ENCODE measurements around the gene RIMBP2.

The RIMBP2 gene

DNA sequence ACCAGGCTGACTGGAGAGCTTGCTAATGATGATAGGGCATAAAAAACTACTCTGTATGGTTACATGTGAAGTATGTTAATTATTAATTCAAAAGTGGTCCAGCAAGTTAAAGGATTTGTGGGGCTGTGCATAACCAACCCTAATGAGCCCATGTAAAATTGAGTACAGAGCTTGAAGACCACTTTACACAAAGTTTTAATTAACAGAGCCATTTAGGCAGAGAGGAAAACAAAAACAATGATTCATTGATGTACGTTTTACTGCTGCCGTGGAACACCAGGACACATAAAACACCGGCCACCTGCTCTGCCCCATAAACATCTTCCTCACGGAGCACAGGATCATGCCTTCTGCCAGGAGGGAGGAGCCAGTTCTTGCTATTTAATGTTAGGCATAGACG, 83.5 kb downstream of the RIMBP2 start:
- DNase-seq (ENCODE audit: low spot score): no peak
- in situ Hi-C loops (cut with MboI; ENCODE audit: low sequenced_read_pairs, unreplicated experiment): no loop called here
- TF ChIP-seq, protein P1, sequence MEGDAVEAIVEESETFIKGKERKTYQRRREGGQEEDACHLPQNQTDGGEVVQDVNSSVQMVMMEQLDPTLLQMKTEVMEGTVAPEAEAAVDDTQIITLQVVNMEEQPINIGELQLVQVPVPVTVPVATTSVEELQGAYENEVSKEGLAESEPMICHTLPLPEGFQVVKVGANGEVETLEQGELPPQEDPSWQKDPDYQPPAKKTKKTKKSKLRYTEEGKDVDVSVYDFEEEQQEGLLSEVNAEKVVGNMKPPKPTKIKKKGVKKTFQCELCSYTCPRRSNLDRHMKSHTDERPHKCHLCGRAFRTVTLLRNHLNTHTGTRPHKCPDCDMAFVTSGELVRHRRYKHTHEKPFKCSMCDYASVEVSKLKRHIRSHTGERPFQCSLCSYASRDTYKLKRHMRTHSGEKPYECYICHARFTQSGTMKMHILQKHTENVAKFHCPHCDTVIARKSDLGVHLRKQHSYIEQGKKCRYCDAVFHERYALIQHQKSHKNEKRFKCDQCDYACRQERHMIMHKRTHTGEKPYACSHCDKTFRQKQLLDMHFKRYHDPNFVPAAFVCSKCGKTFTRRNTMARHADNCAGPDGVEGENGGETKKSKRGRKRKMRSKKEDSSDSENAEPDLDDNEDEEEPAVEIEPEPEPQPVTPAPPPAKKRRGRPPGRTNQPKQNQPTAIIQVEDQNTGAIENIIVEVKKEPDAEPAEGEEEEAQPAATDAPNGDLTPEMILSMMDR (IDR thresholded peaks at IDR 0.05; ENCODE audit: borderline replicate concordance, control extremely low read depth, extremely low read depth, insufficient read depth, missing control alignments): no peak

DNA sequence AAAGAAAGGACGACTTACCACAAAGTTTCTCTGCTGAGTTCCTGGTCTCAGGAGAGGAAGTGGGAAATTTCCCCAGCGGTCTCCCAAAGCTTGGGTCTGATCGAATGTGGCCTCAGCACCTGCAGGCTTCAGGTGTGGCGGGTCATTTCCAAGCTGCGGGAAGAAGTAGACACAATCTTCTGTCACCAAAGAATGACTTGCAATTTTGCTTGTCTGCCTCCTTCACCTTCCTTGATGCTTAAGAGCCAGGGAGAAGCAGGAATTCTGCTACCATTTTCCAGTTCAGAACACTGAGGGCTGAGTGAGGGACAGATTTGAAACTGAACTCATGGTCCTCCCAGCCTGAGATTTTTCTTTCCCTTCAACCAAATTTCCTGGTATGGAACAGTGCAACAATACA, 87.8 kb downstream of the RIMBP2 start:
- in situ Hi-C loops (cut with MboI; ENCODE audit: low sequenced_read_pairs, unreplicated experiment): no loop called here
- no peak for DNase-seq (ENCODE audit: low spot score)
- TF ChIP-seq, protein P1 (IDR thresholded peaks at IDR 0.05; ENCODE audit: borderline replicate concordance, control extremely low read depth, extremely low read depth, insufficient read depth, missing control alignments): no peak

DNA sequence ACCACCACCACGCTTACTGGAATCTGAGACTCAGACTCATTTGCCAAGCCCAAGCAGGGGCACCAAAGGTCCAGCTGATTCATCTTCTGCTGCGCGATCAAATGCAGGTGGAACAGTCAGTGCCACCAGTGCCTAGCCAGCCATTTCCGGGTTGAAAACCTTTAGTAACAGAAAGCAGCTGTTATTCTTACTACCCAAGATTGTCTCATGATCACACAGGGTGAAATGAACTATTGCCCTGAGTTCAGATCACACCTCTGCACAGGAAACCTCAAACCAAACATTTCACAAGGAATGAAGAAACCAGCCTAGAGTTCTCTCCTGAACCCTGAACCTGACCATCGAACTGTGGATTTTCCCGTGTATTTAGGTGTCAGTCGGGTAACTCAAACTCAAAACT, 88.9 kb downstream of the RIMBP2 start:
- in situ Hi-C loops (cut with MboI; ENCODE audit: low sequenced_read_pairs, unreplicated experiment): no loop called here
- DNase-seq (ENCODE audit: low spot score): no peak
- TF ChIP-seq, protein P1 (IDR thresholded peaks at IDR 0.05; ENCODE audit: borderline replicate concordance, control extremely low read depth, extremely low read depth, insufficient read depth, missing control alignments): no peak

DNA sequence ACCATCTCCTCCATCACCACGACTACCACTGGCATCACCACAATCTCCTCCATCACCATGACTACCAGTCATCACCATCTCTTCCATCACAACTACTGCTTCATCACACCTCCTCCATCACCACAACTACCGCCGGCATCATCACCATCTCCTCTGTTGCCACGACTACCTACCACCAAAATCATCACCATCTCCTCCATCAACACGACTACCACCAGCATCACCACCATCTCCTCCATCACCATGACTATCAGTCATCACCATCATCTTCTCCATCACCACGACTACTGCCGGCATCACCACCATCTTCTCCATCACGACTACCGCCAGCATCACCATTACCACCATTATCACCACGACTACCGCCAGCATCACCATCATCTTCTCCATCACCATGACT, 89.5 kb downstream of the RIMBP2 start:
- TF ChIP-seq, protein P1 (IDR thresholded peaks at IDR 0.05; ENCODE audit: borderline replicate concordance, control extremely low read depth, extremely low read depth, insufficient read depth, missing control alignments): no peak
- DNase-seq (ENCODE audit: low spot score): no peak
- in situ Hi-C loops (cut with MboI; ENCODE audit: low sequenced_read_pairs, unreplicated experiment): no loop called here

DNA sequence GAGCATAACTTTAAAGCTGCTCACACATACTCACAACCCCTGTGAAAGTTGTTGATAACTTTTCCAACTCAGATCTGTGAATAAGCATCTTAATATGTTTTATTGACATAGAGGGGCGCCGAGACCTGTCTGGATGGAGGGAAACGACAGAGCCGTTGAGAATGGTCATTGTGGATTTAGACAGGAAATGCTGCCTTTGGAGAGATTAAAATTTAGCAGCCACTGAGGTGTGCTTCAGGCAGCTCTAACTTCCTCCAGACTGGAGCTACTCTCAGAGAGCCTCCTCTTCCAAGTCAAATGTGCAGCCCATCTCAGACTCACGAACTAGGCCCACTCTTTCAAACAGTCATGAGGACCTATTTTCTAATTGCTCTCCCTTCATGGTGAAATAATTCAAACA, 90.9 kb downstream of the RIMBP2 start:
- TF ChIP-seq, protein P1 (IDR thresholded peaks at IDR 0.05; ENCODE audit: borderline replicate concordance, control extremely low read depth, extremely low read depth, insufficient read depth, missing control alignments): no peak
- in situ Hi-C loops (cut with MboI; ENCODE audit: low sequenced_read_pairs, unreplicated experiment): no loop called here
- DNase-seq (ENCODE audit: low spot score): no peak

DNA sequence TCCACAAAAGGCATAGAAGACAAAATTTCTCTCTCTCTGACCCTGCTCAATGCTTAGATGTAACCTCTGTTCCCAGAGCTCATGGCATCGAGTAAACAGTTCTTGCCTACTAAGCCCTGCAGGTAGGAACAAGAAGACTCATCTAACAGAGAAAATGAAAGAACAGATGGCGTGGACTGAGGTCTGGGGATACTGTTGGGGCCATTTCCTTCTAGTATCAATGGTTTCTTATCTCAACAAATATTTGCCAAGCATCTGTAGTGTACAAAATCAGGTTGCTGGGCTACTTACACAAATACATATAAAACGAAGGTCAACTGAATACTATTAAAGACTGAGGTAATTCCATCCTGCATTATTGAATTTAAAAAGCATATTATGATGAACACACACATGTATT, 93.3 kb downstream of the RIMBP2 start:
- no peak for DNase-seq (ENCODE audit: low spot score)
- in situ Hi-C loops (cut with MboI; ENCODE audit: low sequenced_read_pairs, unreplicated experiment): no loop called here
- TF ChIP-seq, protein P1 (IDR thresholded peaks at IDR 0.05; ENCODE audit: borderline replicate concordance, control extremely low read depth, extremely low read depth, insufficient read depth, missing control alignments): no peak
